Stimulated activated naive B cell treated with anti-CD40 and anti-IgM and Interleukin-4, amounts not matched to agents 10 μg/mL and 1 μg/mL and 100 μg/mL, for 72 hours (primary cell): ENCODE results near the gene NCKAP5.

Experiments used
- ATAC-seq, 2 donors: fragments of 150-1000 bp; cut with Tn5 transposase; replicated peaks; 2 replicates each; pipeline ENCODE4 v1.10.0; 2021; ENCODE audit warnings: moderate library complexity in 1 of 2
- DNase-seq: peaks from one replicate; pipeline ENCODE4 v3.0.0; 2021
- H3K27ac Mint-ChIP-seq: one replicate; pipeline ENCODE4 v1.8.0; 2022; ENCODE audit warnings: mild to moderate bottlenecking, mixed read lengths
- H3K27me3 Mint-ChIP-seq, 2 donors: one replicate each; pipeline ENCODE4 v1.8.0; 2022; ENCODE audit warnings: mixed read lengths in 2 of 2
- H3K36me3 Mint-ChIP-seq, 2 donors: one replicate each; pipeline ENCODE4 v1.8.0; 2022; ENCODE audit warnings: mixed read lengths in 2 of 2, mild to moderate bottlenecking in 1 of 2
- H3K4me1 Mint-ChIP-seq, 2 donors: one replicate each; pipeline ENCODE4 v1.8.0; 2022; ENCODE audit warnings: mixed read lengths in 2 of 2, mild to moderate bottlenecking in 1 of 2
- H3K4me3 Mint-ChIP-seq, 2 donors: one replicate each; pipeline ENCODE4 v1.8.0; 2022; ENCODE audit warnings: mild to moderate bottlenecking in 2 of 2, mixed read lengths in 2 of 2, moderate library complexity in 1 of 2
- H3K9me3 Mint-ChIP-seq, 2 donors: one replicate each; pipeline ENCODE4 v1.8.0; 2022; ENCODE audit warnings: mixed read lengths in 2 of 2, mild to moderate bottlenecking in 1 of 2

Gene NCKAP5

DNA sequence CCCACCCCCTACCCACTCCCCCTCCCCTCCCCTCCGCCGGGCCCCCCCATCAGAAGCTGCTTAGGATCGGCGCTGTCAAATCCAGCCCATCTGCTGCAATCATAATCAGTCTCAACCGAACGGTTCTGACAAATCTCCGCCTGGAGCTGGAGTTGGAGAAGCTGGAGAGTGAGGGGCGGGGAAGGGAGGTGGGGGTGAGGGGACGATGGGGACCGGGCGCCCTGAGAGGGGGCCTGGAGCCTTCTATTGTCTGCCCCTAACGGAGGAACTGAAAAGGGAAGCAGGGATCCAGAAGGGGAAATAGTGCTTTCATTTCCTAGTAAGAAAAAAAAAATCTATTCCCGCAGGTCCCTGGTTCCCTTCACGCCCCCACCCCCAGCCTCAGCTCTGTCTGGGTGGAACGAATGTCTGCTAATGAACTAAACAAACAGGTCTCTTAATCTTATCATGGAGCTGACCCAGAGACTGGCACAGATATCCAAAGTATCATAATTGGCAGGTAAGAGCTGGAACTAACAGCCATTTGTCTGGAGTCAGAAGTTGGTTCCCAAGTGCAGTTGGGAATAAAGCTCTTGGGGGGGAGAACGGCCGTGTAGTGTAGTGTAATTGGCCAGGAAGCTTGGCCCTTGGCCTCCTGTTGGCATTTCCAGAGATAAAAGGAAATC, 301.2 kb downstream of the NCKAP5 start:
- no peak overlapping the region for H3K4me3 Mint-ChIP-seq
- H3K9me3 Mint-ChIP-seq: peaks cover 0 to 2% of the 10 kb centered on the region in 2 donors
- H3K36me3 Mint-ChIP-seq: no peaks in the 10 kb centered on the region
- peaks cover 24 to 39% of the 10 kb centered on the region in 2 donors for H3K27me3 Mint-ChIP-seq
- DNase-seq (no peak), ATAC-seq (peak in 1 of 2 donors; percentile 49)
- peaks cover 3 to 24% of the 10 kb centered on the region in 2 donors for H3K4me1 Mint-ChIP-seq
- H3K27ac Mint-ChIP-seq: no peak overlapping the region

DNA sequence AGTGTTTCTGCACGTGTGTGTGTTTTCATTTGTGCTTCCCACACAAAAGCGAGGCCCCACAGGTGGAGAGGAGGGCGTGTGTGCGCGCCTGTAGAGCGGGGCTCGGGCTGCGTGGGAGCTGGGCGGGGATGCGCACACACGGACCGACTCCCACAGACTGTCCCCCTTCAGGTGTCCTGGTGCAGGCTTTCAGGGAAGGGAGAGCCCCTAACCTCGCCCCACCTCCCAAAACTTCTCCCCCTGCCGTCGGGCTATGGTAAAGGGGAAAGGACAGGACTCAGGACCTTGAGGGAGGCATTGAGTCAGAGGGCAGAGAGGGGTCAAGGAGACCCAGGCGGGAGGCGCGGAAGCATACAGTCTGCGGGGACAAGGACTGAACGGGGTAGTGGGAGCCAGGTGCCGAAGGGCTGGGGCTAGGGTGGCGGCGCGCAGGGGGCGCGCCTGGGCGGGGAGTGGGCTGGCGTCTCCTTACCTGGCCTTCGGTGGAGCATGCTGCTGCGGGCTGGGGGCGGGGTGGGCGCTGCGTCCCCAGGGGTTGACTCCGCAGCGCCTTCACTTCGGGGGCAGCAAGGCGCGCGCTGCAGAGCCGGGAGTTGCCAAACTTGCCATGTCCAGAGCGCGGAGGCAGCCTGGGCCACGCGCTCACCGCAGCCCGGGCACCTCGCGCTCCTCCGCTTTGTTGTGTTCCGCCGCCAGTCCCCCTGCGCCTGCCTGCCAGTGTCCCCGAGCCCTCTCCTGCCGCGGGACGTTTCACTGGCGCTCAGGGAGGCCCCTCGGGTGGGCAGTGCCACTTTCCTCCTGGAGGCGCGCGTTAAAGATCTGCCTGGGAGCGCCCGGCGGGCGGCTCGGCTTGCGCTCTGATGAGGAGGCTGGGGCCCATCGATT, 302.0 kb downstream of the NCKAP5 start:
- Mint-ChIP-seq H3K27me3 (peaks cover 24 to 39% of the 10 kb centered on the region in 2 donors), H3K36me3 (no peaks in the 10 kb centered on the region), H3K4me3 (peak overlapping the region in 1 of 2 donors; percentile 80), H3K27ac (peak overlapping the region; percentile 25), H3K9me3 (peaks cover 0 to 2% of the 10 kb centered on the region in 2 donors), H3K4me1 (peaks cover 3 to 24% of the 10 kb centered on the region in 2 donors)
- DNase-seq (no peak), ATAC-seq (peak in 1 of 2 donors; percentile 33)

DNA sequence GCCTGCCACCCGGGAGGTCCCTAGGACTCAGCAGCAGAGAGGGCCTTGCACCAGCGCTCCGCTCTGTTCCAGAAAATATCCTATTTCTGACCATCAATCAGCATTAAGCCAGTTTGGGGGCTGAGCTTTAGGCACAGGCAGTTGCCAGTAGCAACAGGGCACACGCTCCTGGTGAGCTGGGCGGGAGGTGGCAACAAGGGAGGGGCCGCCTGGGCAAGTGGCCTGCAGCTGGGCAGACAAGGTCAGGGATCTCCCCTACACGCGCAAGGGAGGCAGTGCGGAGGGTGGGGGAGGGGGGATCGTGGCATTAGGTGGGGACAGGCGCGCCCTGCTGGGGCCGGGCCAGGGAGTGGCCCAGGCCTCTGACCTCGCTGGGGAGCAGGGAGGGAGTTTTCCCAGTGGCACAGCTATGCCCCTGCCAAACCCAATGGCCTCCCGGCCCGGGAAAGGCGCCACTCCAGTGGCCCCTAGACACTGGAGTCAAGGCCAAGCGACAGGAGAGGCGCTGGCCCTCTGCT, 302.8 kb downstream of the NCKAP5 start:
- ATAC-seq (no peak), DNase-seq (no peak)
- Mint-ChIP-seq H3K27ac (no peak overlapping the region), H3K36me3 (no peaks in the 10 kb centered on the region), H3K27me3 (peaks cover 24 to 39% of the 10 kb centered on the region in 2 donors), H3K4me1 (peaks cover 3 to 24% of the 10 kb centered on the region in 2 donors), H3K4me3 (peak overlapping the region in 1 of 2 donors; percentile 80), H3K9me3 (peaks cover 0 to 2% of the 10 kb centered on the region in 2 donors)

DNA sequence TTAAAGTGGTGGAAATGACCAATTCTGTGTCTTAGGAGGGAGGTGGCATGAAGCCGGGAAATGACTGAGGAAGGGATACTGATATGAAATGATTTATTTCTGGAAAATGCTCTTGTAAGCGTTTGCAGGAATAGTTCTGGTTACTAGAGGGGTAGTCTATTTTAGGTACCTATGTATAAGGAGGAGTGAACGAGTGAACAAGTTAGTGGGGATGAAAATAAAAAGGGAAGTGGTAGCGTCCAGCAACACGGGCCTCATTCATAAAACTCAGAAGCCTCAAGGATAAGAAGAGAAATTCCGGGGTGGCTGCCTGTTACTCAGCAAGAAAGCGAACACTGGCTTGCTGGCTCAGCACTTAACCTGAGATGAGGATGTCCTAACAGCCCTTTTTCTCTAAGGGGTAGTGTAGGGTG, 303.3 kb downstream of the NCKAP5 start:
- H3K9me3 Mint-ChIP-seq: peaks cover 0 to 2% of the 10 kb centered on the region in 2 donors
- peaks cover 24 to 39% of the 10 kb centered on the region in 2 donors for H3K27me3 Mint-ChIP-seq
- H3K4me1 Mint-ChIP-seq: peaks cover 3 to 24% of the 10 kb centered on the region in 2 donors
- DNase-seq: no peak
- H3K36me3 Mint-ChIP-seq: no peaks in the 10 kb centered on the region
- ATAC-seq: no peak
- H3K27ac Mint-ChIP-seq: no peak overlapping the region
- H3K4me3 Mint-ChIP-seq: no peak overlapping the region

DNA sequence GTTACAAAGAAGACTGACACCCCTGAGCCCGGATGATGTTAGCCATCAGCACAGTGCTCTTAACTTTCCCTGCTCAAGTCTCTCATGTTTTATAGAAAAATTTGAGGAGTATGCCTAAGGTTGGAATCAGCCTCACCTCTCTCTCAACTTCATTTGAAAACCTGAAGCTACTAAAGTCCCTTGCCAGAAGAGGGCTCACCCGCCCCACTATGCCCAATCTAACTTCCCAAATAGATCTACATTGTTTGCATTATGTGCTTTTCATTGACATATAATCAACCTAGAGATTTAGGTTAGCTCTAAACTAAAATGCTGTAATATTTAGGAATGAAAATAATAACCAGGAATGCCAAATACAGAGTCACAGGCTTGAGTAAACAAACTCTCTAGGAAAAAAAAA, 305.4 kb downstream of the NCKAP5 start:
- Mint-ChIP-seq H3K36me3 (no peaks in the 10 kb centered on the region), H3K9me3 (no peaks in the 10 kb centered on the region), H3K4me3 (no peak overlapping the region), H3K27me3 (peaks cover 28 to 49% of the 10 kb centered on the region in 2 donors), H3K27ac (no peak overlapping the region), H3K4me1 (peaks cover 3 to 24% of the 10 kb centered on the region in 2 donors)
- no peak for ATAC-seq
- DNase-seq: no peak

DNA sequence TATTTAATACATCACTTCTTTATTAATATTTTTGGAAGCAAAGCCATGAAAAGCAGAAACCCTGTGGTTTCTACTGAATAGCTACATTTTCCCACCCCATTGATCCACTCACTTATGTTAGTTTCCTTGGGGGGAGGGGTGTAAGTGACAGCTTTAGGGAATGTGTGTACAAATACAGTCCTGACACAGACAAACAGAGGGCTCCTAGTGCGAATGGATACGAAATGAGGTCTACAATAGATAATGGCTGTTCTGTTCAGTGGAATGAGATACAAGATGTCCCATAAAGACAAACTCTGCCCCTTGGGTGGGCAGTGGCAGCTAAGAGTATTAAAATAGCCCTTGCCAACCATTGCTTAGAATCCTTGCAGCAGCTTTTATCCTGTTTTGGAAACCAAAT, 312.9 kb downstream of the NCKAP5 start:
- Mint-ChIP-seq H3K4me3 (no peak overlapping the region), H3K27ac (no peak overlapping the region), H3K4me1 (no peaks in the 10 kb centered on the region), H3K36me3 (no peaks in the 10 kb centered on the region), H3K27me3 (peaks cover 4 to 16% of the 10 kb centered on the region in 2 donors), H3K9me3 (peaks cover 0 to 2% of the 10 kb centered on the region in 2 donors)
- no peak for ATAC-seq
- no peak for DNase-seq

DNA sequence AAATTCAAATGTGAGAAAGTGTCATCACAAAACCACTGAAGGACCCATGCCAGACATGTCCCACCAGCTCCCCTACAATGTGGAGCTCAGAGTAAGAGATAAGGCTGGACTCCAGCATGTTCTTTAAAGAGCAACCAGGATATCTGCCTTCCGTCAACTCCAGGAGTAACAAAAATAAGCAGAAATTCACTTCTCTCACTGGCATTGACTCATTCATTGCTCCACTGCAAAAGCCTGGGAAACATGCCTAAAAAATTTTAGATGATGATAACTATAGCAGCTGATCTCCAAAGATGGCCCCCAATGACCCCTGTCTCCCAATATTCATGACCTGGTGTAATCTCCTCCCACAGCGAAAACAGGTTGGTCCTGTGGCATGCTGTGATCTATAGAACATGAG, 314.5 kb downstream of the NCKAP5 start:
- H3K36me3 Mint-ChIP-seq: no peaks in the 10 kb centered on the region
- peaks cover 2 to 9% of the 10 kb centered on the region in 2 donors for H3K4me1 Mint-ChIP-seq
- H3K4me3 Mint-ChIP-seq: no peak overlapping the region
- H3K27ac Mint-ChIP-seq: no peak overlapping the region
- no peak for DNase-seq
- peaks cover 0 to 2% of the 10 kb centered on the region in 2 donors for H3K9me3 Mint-ChIP-seq
- H3K27me3 Mint-ChIP-seq: peaks cover 0 to 6% of the 10 kb centered on the region in 2 donors
- no peak for ATAC-seq

DNA sequence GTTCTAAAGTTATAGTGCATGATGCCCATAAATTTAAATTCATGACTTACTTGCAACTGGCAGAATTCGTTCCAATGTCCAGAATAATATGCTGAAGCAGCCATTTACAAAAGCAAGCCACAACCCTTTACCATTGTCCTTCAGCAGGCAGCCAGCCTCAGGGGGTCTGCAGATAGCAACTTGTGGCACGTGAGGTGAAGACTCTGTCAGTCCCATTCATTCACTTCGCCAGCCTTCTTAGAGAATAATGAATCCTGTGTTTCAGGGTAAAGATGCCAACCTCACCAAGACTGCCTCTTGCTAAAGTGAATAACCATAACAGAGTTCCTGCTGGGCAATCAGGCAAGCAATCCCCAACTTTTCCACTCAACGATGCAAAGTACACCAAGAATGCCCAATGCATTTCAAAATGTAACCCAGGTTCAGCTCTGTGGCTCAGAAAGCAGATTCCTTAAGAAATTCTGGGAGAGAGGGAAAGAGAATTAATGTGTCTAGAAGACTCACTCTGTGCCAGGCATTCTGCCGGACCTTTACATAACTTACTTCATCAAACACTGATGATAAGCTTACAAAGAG, 315.4 kb downstream of the NCKAP5 start:
- no peaks in the 10 kb centered on the region for H3K36me3 Mint-ChIP-seq

DNA sequence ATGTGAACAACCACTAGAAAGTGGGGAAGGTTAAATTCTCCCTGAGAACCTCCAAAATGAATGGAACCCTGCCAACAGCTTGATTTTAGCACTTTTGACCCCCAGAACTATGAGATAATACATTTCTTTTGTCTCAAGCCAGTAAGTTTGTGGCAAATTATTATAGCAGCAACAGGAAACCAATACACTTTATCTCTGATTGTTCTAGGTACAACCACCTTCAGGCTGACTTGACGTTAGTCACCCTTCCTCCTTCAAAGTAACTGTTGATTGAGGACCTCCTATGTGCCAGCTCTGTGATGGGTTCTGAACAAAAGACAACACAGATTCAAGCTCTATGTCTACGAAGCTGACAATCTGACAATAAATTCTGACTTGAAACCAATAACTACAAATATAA, 318.9 kb downstream of the NCKAP5 start:
- peaks cover 0 to 3% of the 10 kb centered on the region in 2 donors for H3K36me3 Mint-ChIP-seq
- ATAC-seq (no peak), DNase-seq (no peak)
- H3K27me3 Mint-ChIP-seq: peaks cover 0 to 6% of the 10 kb centered on the region in 2 donors
- no peak overlapping the region for H3K27ac Mint-ChIP-seq
- no peak overlapping the region for H3K4me3 Mint-ChIP-seq
- H3K9me3 Mint-ChIP-seq: peaks cover 0 to 4% of the 10 kb centered on the region in 2 donors
- H3K4me1 Mint-ChIP-seq: peaks cover 8 to 35% of the 10 kb centered on the region in 2 donors

More for the DNA sequence above, 315.4 kb downstream of the NCKAP5 start:
- Mint-ChIP-seq H3K4me3 (no peak overlapping the region), H3K9me3 (peaks cover 0 to 4% of the 10 kb centered on the region in 2 donors), H3K27me3 (peaks cover 0 to 6% of the 10 kb centered on the region in 2 donors), H3K27ac (no peak overlapping the region), H3K4me1 (peaks cover 5 to 18% of the 10 kb centered on the region in 2 donors)
- ATAC-seq (no peak), DNase-seq (no peak)

DNA sequence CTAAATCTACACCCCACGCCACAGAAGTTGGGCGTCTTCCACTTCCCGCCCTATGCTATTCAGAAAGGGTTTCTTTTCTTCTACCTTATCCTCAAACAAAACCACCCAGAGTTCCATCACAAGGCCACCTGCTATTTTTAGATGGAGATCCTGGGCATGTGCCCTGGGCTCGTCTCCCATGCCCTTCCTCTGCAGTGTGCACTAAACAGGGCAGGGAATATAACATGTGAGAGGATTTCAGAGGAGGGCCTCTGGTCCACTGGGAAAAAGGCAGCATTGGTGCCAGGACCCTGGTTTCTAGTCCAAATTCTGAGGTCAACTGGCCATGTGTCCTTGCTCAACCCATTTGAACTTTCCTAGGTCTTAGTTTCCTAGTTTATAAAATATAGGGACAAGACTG, 320.0 kb downstream of the NCKAP5 start:
- peaks cover 0 to 3% of the 10 kb centered on the region in 2 donors for H3K36me3 Mint-ChIP-seq
- H3K27me3 Mint-ChIP-seq: no peaks in the 10 kb centered on the region
- no peak overlapping the region for H3K4me3 Mint-ChIP-seq
- DNase-seq: no peak
- no peak overlapping the region for H3K27ac Mint-ChIP-seq
- H3K9me3 Mint-ChIP-seq: peaks cover 0 to 3% of the 10 kb centered on the region in 2 donors
- no peak for ATAC-seq
- H3K4me1 Mint-ChIP-seq: peaks cover 8 to 35% of the 10 kb centered on the region in 2 donors

DNA sequence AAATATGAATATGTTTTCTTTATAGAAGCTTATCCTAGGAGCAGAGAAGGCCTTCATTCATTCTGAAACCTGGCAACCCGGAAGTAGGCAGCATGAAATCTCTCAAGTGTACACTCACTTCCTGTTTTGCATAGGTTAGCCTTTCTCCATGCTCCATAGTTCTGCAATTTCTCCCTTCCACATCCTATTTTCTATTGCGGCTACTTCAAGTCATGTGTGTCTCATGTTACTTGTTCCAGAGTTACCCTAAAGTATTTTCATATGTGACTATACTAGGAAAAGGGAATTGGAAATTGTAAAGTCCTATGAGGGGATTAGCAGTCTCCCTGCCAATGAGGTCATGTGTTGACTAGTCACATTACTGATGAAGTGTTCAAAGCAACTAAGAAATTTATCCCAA, 320.6 kb downstream of the NCKAP5 start:
- DNase-seq (peak; percentile 13), ATAC-seq (peak; percentile 93 to 96)
- H3K9me3 Mint-ChIP-seq: peaks cover 0 to 3% of the 10 kb centered on the region in 2 donors
- peaks cover 8 to 35% of the 10 kb centered on the region in 2 donors for H3K4me1 Mint-ChIP-seq
- H3K4me3 Mint-ChIP-seq: no peak overlapping the region
- no peak overlapping the region for H3K27ac Mint-ChIP-seq
- no peaks in the 10 kb centered on the region for H3K27me3 Mint-ChIP-seq
- peaks cover 0 to 3% of the 10 kb centered on the region in 2 donors for H3K36me3 Mint-ChIP-seq

DNA sequence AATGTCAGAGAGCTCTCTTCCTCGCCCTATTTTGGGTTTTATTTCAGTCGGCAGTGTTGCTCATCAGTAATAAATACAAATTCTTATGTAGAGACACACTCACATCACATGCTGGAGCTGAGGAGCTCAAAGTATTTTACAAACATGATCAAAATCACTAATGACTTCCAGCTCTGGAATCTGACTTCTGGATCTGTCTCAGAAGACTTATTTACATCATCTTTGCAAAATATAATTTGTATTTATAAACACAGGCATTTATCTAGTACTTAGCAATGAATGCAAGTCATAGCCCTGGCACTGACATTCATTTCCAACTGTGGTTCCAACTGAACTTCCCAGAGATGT, 327.1 kb downstream of the NCKAP5 start:
- Mint-ChIP-seq H3K4me1 (peaks cover 1 to 5% of the 10 kb centered on the region in 2 donors), H3K36me3 (no peaks in the 10 kb centered on the region), H3K9me3 (peaks cover 0 to 1% of the 10 kb centered on the region in 2 donors), H3K4me3 (no peak overlapping the region), H3K27me3 (peaks cover 0 to 5% of the 10 kb centered on the region in 2 donors), H3K27ac (no peak overlapping the region)
- DNase-seq (no peak), ATAC-seq (no peak)

DNA sequence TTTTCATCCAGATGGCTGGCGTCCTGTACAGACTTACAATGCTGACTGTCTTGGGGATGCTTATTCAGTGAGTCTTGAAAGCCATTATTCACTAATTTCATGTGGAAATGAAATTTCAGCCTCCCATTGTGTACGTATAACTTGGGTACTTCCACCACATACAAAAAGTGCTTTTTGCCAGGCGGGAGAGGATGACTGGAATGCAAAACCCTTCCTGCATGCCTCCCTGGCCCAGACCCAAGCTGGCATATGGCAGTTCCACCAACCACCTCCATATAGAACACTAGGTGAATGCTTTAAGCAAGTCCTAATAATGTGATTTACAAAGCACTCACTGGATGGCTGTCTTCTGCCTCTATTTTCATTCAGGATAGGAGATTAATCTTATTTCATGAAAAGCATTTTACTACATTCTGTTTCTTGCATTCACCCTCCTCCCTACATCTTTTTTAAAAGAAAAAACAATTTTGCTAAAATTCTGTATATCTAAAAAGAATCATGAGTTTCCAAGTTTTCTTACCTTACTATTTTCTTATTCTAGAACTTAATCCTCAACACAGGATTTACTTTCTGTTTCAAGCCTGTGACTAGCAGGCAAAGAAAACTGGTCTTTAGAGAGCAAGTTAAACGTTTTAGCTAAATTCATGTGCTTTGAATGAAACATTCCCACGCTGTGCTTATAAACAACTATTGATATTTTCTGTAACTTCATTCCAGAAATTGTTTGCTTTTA, 327.6 kb downstream of the NCKAP5 start:
- H3K9me3 Mint-ChIP-seq: peaks cover 0 to 1% of the 10 kb centered on the region in 2 donors
- no peaks in the 10 kb centered on the region for H3K36me3 Mint-ChIP-seq
- peaks cover 0 to 5% of the 10 kb centered on the region in 2 donors for H3K27me3 Mint-ChIP-seq
- no peak overlapping the region for H3K4me3 Mint-ChIP-seq
- no peak for ATAC-seq
- no peak for DNase-seq
- H3K27ac Mint-ChIP-seq: no peak overlapping the region
- peaks cover 0 to under 1% of the 10 kb centered on the region in 2 donors for H3K4me1 Mint-ChIP-seq
